ENCODE data around the gene GJB1. TPM values are rescaled to one million over a fixed set of nuclear protein-coding genes. Genes with fewer than 3 reads are reported as not detected.

Gene GJB1
- total and polyA plus RNA-seq, 9 of the 15 experiments (the other 6 are each of a cell fraction or from before 2014, with no cell fraction given), result 0.11 TPM; not detected in 8

DNA sequence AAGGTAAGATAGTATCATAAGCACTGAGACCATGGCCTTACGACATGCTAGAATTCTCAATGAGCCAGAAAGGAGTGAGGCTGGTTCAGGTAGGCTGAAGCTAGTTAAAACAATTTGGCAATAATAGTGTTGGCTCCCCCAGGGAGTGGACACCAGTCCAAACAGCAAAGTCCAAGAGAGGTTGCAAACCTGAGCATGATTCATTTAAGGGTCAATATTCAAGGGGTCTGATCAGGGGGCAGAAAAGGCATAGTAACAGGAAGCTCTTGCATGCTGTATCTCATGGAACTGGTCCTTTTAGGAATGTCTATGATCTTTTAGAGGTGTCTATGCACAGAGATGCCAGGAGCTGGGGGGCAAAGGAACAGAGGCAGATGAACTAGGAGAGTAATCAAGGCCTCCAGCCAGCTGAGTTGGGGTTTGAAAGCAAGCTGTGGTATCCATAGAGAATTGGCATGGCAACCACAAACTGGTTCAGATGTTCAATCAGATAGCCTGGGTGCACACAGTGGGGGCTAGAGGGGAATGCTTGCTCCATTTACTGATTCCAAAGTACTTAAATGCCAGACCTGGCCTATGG, 5.1 kb downstream of the GJB1 start:
- ATAC-seq, result no peak
- H3K36me3 ChIP-seq (ENCODE audit: control insufficient read depth, insufficient read depth, low read length), result no peaks in the 10 kb centered on the region
- no peak overlapping the region for H3K27ac ChIP-seq (ENCODE audit: extremely low read depth, low read depth, low read length)
- ChIA-PET CTCF (ENCODE audit: low intra/inter-chr PET ratio) (no interaction called here), POLR2A (interaction anchor here (1.2 kb wide), 1 partner anchor 138 kb away, joined by 4 read pairs; the partner anchor contains the start of gene TAF1)
- no TSS peak for BruUV-seq (replicated peaks)
- 0 out of 2 replicates have a peak overlapping the region, but pooled peaks have one; percentile 59 for H2AFZ ChIP-seq (ENCODE audit: low read depth, low read length)
- H3K9me1 ChIP-seq (ENCODE audit: control insufficient read depth, insufficient read depth, low read length), result no peaks in the 10 kb centered on the region
- H3K79me2 ChIP-seq (ENCODE audit: control insufficient read depth, insufficient read depth, low read length), result no peaks in the 10 kb centered on the region
- 15% methylated on average over 1 of the region's 1 CpG for WGBS (ENCODE audit: insufficient coverage, low coverage, missing lambda C conversion rate)
- no peaks in the 10 kb centered on the region for H3K9me3 ChIP-seq (replicated peaks; ENCODE audit: control insufficient read depth, insufficient read depth, low read depth, low read length)
- peaks cover 2 to 16% of the 10 kb centered on the region in 2 experiments; a peak in 3 of 5 replicates for H3K27me3 ChIP-seq (ENCODE audit: control insufficient read depth in 2 of 2, insufficient read depth in 2 of 2, low read length in 2 of 2)
- H4K20me1 ChIP-seq (replicated peaks; ENCODE audit: control insufficient read depth, insufficient read depth, low read length), result no peaks in the 10 kb centered on the region
- peaks cover 4 to 5% of the 10 kb centered on the region in 2 experiments; a peak in 2 of 5 replicates for H3K4me1 ChIP-seq (replicated peaks in 1 of 2; ENCODE audit: control insufficient read depth in 2 of 2, insufficient read depth in 2 of 2, low read length in 2 of 2)
- H3K9ac ChIP-seq (ENCODE audit: insufficient read depth in 1 of 2, low read depth in 2 of 2, low read length in 2 of 2), result no peak overlapping the region
- no peak for DNase-seq (ENCODE audit: extremely low read depth in 1 of 4, low spot score in 3 of 4)
- H3K4me3 ChIP-seq, result no peak overlapping the region
- H3K4me2 ChIP-seq (ENCODE audit: insufficient read depth, low read length), result no peak overlapping the region
- FAIRE-seq, result no peak
- TF ChIP-seq RFX1 (IDR thresholded peaks at IDR 0.05) (peak; percentile 40), MCM7 (IDR thresholded peaks at IDR 0.05) (no peak), TFAM (CRISPR knock-in tag; conservative IDR thresholded peaks at IDR 0.05) (no peak), MYNN (IDR thresholded peaks at IDR 0.05) (peak; percentile 50; the same call in 1 of the 2 replicates), MYNN (CRISPR knock-in tag; IDR thresholded peaks at IDR 0.05) (no peak)
- intact Hi-C loops (cut with micrococcal nuclease), result no loop called here
- in situ Hi-C loops (cut with MboI), result no loop called here

GRCh38 chrX:71235482-71235881, 12.5 kb downstream of the GJB1 start:
- H3K9me1 ChIP-seq (ENCODE audit: control insufficient read depth, insufficient read depth, low read length), result no peaks in the 10 kb centered on the region
- no TSS peak for BruUV-seq (replicated peaks)
- CTCF ChIA-PET (ENCODE audit: low intra/inter-chr PET ratio), result no interaction called here
- TF ChIP-seq ZNF274 (IDR thresholded peaks at IDR 0.05; ENCODE audit: borderline replicate concordance, low read depth, low read length), result no peak
- TF ChIP-seq, protein P1, sequence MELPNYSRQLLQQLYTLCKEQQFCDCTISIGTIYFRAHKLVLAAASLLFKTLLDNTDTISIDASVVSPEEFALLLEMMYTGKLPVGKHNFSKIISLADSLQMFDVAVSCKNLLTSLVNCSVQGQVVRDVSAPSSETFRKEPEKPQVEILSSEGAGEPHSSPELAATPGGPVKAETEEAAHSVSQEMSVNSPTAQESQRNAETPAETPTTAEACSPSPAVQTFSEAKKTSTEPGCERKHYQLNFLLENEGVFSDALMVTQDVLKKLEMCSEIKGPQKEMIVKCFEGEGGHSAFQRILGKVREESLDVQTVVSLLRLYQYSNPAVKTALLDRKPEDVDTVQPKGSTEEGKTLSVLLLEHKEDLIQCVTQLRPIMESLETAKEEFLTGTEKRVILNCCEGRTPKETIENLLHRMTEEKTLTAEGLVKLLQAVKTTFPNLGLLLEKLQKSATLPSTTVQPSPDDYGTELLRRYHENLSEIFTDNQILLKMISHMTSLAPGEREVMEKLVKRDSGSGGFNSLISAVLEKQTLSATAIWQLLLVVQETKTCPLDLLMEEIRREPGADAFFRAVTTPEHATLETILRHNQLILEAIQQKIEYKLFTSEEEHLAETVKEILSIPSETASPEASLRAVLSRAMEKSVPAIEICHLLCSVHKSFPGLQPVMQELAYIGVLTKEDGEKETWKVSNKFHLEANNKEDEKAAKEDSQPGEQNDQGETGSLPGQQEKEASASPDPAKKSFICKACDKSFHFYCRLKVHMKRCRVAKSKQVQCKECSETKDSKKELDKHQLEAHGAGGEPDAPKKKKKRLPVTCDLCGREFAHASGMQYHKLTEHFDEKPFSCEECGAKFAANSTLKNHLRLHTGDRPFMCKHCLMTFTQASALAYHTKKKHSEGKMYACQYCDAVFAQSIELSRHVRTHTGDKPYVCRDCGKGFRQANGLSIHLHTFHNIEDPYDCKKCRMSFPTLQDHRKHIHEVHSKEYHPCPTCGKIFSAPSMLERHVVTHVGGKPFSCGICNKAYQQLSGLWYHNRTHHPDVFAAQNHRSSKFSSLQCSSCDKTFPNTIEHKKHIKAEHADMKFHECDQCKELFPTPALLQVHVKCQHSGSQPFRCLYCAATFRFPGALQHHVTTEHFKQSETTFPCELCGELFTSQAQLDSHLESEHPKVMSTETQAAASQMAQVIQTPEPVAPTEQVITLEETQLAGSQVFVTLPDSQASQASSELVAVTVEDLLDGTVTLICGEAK (IDR thresholded peaks at IDR 0.05), result no peak
- TF ChIP-seq, protein P1 (CRISPR knock-in tag; IDR thresholded peaks at IDR 0.05), result no peak

More at GRCh38 chrX:71235482-71235881, 12.5 kb downstream of the GJB1 start:
- DNase-seq (ENCODE audit: extremely low read depth in 1 of 4, low spot score in 3 of 4) (no peak), FAIRE-seq (no peak), ATAC-seq (no peak)
- no peaks in the 10 kb centered on the region for H3K79me2 ChIP-seq (ENCODE audit: control insufficient read depth, insufficient read depth, low read length)
- no peaks in the 10 kb centered on the region for H3K4me1 ChIP-seq (replicated peaks in 1 of 2; ENCODE audit: control insufficient read depth in 2 of 2, insufficient read depth in 2 of 2, low read length in 2 of 2)
- no peak overlapping the region for H3K4me2 ChIP-seq (ENCODE audit: insufficient read depth, low read length)
- no peaks in the 10 kb centered on the region for H3K9me3 ChIP-seq (replicated peaks; ENCODE audit: control insufficient read depth, insufficient read depth, low read depth, low read length)
- no peak overlapping the region for H3K4me3 ChIP-seq
- 17% methylated on average over 1 of the region's 3 CpGs for WGBS (ENCODE audit: insufficient coverage, low coverage, missing lambda C conversion rate)
- H3K9ac ChIP-seq (ENCODE audit: insufficient read depth in 1 of 2, low read depth in 2 of 2, low read length in 2 of 2), result no peak overlapping the region
- no peak overlapping the region for H3K27ac ChIP-seq (ENCODE audit: extremely low read depth, low read depth, low read length)
- H4K20me1 ChIP-seq (replicated peaks; ENCODE audit: control insufficient read depth, insufficient read depth, low read length), result no peaks in the 10 kb centered on the region
- 0 out of 5 replicates have a peak, but pooled peaks cover 0 to 2% of the 10 kb centered on the region in 2 experiments for H3K27me3 ChIP-seq (ENCODE audit: control insufficient read depth in 2 of 2, insufficient read depth in 2 of 2, low read length in 2 of 2)
- H3K36me3 ChIP-seq (ENCODE audit: control insufficient read depth, insufficient read depth, low read length), result peaks cover 9% of the 10 kb centered on the region; the same call in 2 of the 3 replicates
- no peak overlapping the region for H2AFZ ChIP-seq (ENCODE audit: low read depth, low read length)
- in situ Hi-C loops (cut with MboI) (no loop called here), intact Hi-C loops (cut with micrococcal nuclease) (no loop called here)
- POLR2A ChIA-PET, result no interaction called here

Data from K562 (cell line).